Fibroblast of lung (primary cell): ENCODE measurements around the gene SCIN. TPM values are rescaled to one million over a fixed set of nuclear protein-coding genes. Genes with fewer than 3 reads are reported as not detected.
A peak's percentile ranks its signal among the peaks of the same experiment; 100 is the strongest.
"Not testable (repeated sequence)": the region's sequence is repeated elsewhere in the genome, so short reads cannot be mapped to it uniquely, and the experiment has no call there.

Source experiments
- DNase-seq, 2 donors: peaks; one replicate each; pipeline versions ENCODE4 v3.0.0 to v3.0.0-alpha.2; 2010; ENCODE audit warnings: low read depth in 2 of 2
- H2AFZ ChIP-seq: 2 replicates; pipeline ENCODE4 v1.5.1; 2012; ENCODE audit warnings: low read length, control low read depth, inconsistent platforms
- H3K27ac ChIP-seq: 2 replicates; pipeline ENCODE4 v1.5.1; 2011; ENCODE audit warnings: low read length, control low read depth; ENCODE audit not compliant: insufficient read depth
- H3K27me3 ChIP-seq: 2 replicates; pipeline ENCODE4 v1.5.1; 2011; ENCODE audit warnings: mild to moderate bottlenecking, low read length; ENCODE audit not compliant: control insufficient read depth, insufficient read depth
- H3K36me3 ChIP-seq: 2 replicates; pipeline ENCODE4 v1.5.1; 2011; ENCODE audit warnings: low read length; ENCODE audit not compliant: control insufficient read depth, insufficient read depth
- H3K4me1 ChIP-seq: 2 replicates; pipeline ENCODE4 v1.5.1; 2011; ENCODE audit warnings: low read length; ENCODE audit not compliant: control insufficient read depth, insufficient read depth; ENCODE audit errors: extremely low read depth
- H3K4me2 ChIP-seq: 2 replicates; pipeline ENCODE4 v1.5.1; 2011; ENCODE audit warnings: low read length, control low read depth; ENCODE audit not compliant: insufficient read depth; ENCODE audit errors: extremely low read depth
- H3K4me3 ChIP-seq, 4 experiments: fragments of 200-600 bp in 1 of 4; sonication (generic) in 1 of 4; replicated peaks in 1 of 4; 2 replicates each; pipeline ENCODE4 v1.5.1; 2011 to 2016; ENCODE audit warnings: low read length in 4 of 4, low read depth in 3 of 4, mild to moderate bottlenecking in 3 of 4, control low read depth in 2 of 4, inconsistent platforms in 1 of 4, mixed read lengths in 1 of 4; ENCODE audit not compliant: insufficient read depth in 1 of 4; ENCODE audit errors: control extremely low read depth in 1 of 4
- H3K79me2 ChIP-seq: 2 replicates; pipeline ENCODE4 v1.5.1; 2012; ENCODE audit warnings: mild to moderate bottlenecking, low read length, inconsistent platforms; ENCODE audit not compliant: control insufficient read depth, insufficient read depth
- H3K9ac ChIP-seq: 2 replicates; pipeline ENCODE4 v1.5.1; 2011; ENCODE audit warnings: mild to moderate bottlenecking, low read length, control low read depth; ENCODE audit not compliant: insufficient read depth
- H3K9me3 ChIP-seq: 2 replicates; pipeline ENCODE4 v1.5.1; 2012; ENCODE audit warnings: low read depth, low read length; ENCODE audit not compliant: control insufficient read depth, insufficient read depth
- H4K20me1 ChIP-seq: 2 replicates; pipeline ENCODE4 v1.5.1; 2011; ENCODE audit warnings: low read length; ENCODE audit not compliant: control insufficient read depth, insufficient read depth; ENCODE audit errors: extremely low read depth
- CTCF ChIP-seq, 2 donors: IDR thresholded peaks in 1 of 2; conservative IDR thresholded peaks in 1 of 2; 1 replicate in 1 of 2; 2 replicates in 1 of 2; pipeline ENCODE4 v1.5.1; 2011 to 2012; ENCODE audit warnings: low read length in 2 of 2, control low read depth in 1 of 2, inconsistent platforms in 1 of 2, low read depth in 1 of 2, mild to moderate bottlenecking in 1 of 2
- EZH2 ChIP-seq: IDR thresholded peaks from 2 replicates; pipeline ENCODE4 v1.5.1; 2012; ENCODE audit warnings: low read length, control low read depth, mild to moderate bottlenecking; ENCODE audit errors: missing control alignments
- polyA plus RNA-seq, 2 donors: library from polyadenylated mRNA; depleted of rRNA in 1 of 2; stranded (reverse) in 1 of 2; unstranded in 1 of 2; fragments of >200 nt; gene quantifications; 2 replicates each; pipeline ENCODE4 v1.2.1, GENCODE V29; 2011 to 2012; ENCODE audit warnings: missing spikeins in 1 of 2
- total RNA-seq: library from RNA; depleted of rRNA; stranded (reverse); fragments of >200 nt; gene quantifications from 2 replicates; pipeline ENCODE4 v1.2.1, GENCODE V29; 2014

SCIN gene
- total and polyA plus RNA-seq, 2 donors (not counting 1 experiment from before 2014, with no cell fraction given): 0.08 to 0.17 TPM

- H3K4me2 ChIP-seq: peak within 1 kb of the TSS; percentile 81
- no peaks in the 10 kb centered on the region for H4K20me1 ChIP-seq
- no peaks in the 10 kb centered on the region for H3K9me3 ChIP-seq
- peak within 1 kb of the TSS; percentile 97 for H3K27ac ChIP-seq
- no peaks in the 10 kb centered on the region for H3K36me3 ChIP-seq
- peak within 1 kb of the TSS; percentile 98 for H3K9ac ChIP-seq
- DNase-seq: peak; percentile 95 to 99
- peak within 1 kb of the TSS; percentile 81 to 100 (median 92) for H3K4me3 ChIP-seq
- peaks cover 17% of the 10 kb centered on the region for H3K79me2 ChIP-seq
- TF ChIP-seq CTCF (conservative IDR thresholded peaks at IDR 0.05 in 1 of 2, IDR thresholded peaks at IDR 0.05 in 1 of 2; ENCODE audit: low read depth in 1 of 2, low read length in 2 of 2) (peak; percentile 28 to 31), EZH2 (no peak)
- no peaks in the 10 kb centered on the region for H3K4me1 ChIP-seq
- no peaks in the 10 kb centered on the region for H3K27me3 ChIP-seq
- peak within 1 kb of the TSS; percentile 91 for H2AFZ ChIP-seq
Measured at GRCh38 chr7:12686891-12687717, 116.6 kb downstream of the SCIN start, which contains the start of gene ARL4A. Gene ARL4A (plus strand): TSS chr7:12687633. CDS start chr7:12688255, 622 bp downstream.

DNA sequence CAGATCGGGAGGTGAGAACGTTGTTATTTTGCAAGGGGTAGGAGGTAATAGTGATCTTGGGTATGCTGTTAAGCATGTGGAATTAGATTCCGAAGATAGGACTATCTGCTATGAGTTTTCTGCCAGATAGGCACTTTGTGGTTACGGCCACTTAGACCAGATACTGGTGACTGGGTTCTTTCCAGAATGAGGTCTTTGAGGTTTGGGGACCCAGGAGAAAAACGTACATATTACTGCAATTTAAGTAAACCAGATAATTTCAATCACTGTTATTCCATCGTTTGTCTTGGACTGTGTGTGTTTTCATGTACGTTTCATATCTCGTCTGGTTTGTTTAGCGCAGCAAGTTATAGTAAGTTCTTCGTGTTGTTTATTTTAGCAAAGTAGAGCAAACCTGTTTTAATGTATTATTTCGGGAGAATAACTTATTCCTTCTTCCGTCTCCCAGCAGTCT, 117.2 kb downstream of the SCIN start:
- H3K36me3 ChIP-seq: no peaks in the 10 kb centered on the region
- H3K79me2 ChIP-seq: peaks cover 17% of the 10 kb centered on the region
- no peak for TF ChIP-seq EZH2
- TF ChIP-seq CTCF (conservative IDR thresholded peaks at IDR 0.05 in 1 of 2, IDR thresholded peaks at IDR 0.05 in 1 of 2; ENCODE audit: low read depth in 1 of 2, low read length in 2 of 2): no peak
- peak overlapping the region; percentile 46 for H3K9ac ChIP-seq
- peak overlapping the region; percentile 81 to 100 (median 92) for H3K4me3 ChIP-seq
- peak overlapping the region; percentile 81 for H3K4me2 ChIP-seq
- DNase-seq: no peak
- H3K27ac ChIP-seq: peak overlapping the region; percentile 97
- no peaks in the 10 kb centered on the region for H3K4me1 ChIP-seq
- H3K9me3 ChIP-seq: no peaks in the 10 kb centered on the region
- peak overlapping the region; percentile 91 for H2AFZ ChIP-seq
- no peaks in the 10 kb centered on the region for H4K20me1 ChIP-seq
- H3K27me3 ChIP-seq: no peaks in the 10 kb centered on the region

- peak overlapping the region; percentile 62 for H3K4me2 ChIP-seq
- not testable (repeated sequence) for H4K20me1 ChIP-seq, H3K27me3 ChIP-seq, H3K4me1 ChIP-seq, DNase-seq, H3K36me3 ChIP-seq, H3K27ac ChIP-seq, H3K9me3 ChIP-seq, H3K9ac ChIP-seq, H2AFZ ChIP-seq
- H3K79me2 ChIP-seq: peaks cover 19% of the 10 kb centered on the region
- H3K4me3 ChIP-seq: peak overlapping the region; percentile 9 to 100 (median 25)
Measured at GRCh38 chr7:12688485-12689170, 118.1 kb downstream of the SCIN start.
